HEK293 (cell line): ENCODE measurements around the gene ZNF543.

Source experiments
- EGR2 ChIP-seq: fragments of 450-650 bp; formaldehyde crosslinking; IDR thresholded peaks from 2 replicates; pipeline ENCODE4 v1.5.1; 2016; ENCODE audit warnings: low read depth, missing biosample characterization, missing genetic modification characterization
- GLI4 ChIP-seq: fragments of 450-650 bp; formaldehyde crosslinking; IDR thresholded peaks from 2 replicates; pipeline ENCODE4 v1.5.1; 2016; ENCODE audit warnings: missing biosample characterization, missing genetic modification characterization
- GLIS2 ChIP-seq: fragments of 450-650 bp; formaldehyde crosslinking; IDR thresholded peaks from 2 replicates; pipeline ENCODE4 v1.5.1; 2016; ENCODE audit warnings: missing biosample characterization, missing genetic modification characterization
- HOXC10 ChIP-seq: sonication (generic); formaldehyde crosslinking; IDR thresholded peaks from 2 replicates; pipeline ENCODE4 v1.8.1; 2023; ENCODE audit warnings: mild to moderate bottlenecking, missing genetic modification reagents
- HOXD13 ChIP-seq: sonication (generic); formaldehyde crosslinking; IDR thresholded peaks from 2 replicates; pipeline ENCODE4 v1.8.0; 2022; ENCODE audit warnings: missing genetic modification reagents, borderline replicate concordance
- KLF8 ChIP-seq: fragments of 450-650 bp; formaldehyde crosslinking; IDR thresholded peaks from 2 replicates; pipeline ENCODE4 v1.5.1; 2016; ENCODE audit warnings: missing biosample characterization, missing genetic modification characterization
- KLF9 ChIP-seq: fragments of 450-650 bp; formaldehyde crosslinking; IDR thresholded peaks from 2 replicates; pipeline ENCODE4 v1.5.1; 2016; ENCODE audit warnings: missing biosample characterization, missing genetic modification characterization, low read depth
- OVOL3 ChIP-seq: fragments of 450-650 bp; formaldehyde crosslinking; IDR thresholded peaks from 2 replicates; pipeline ENCODE4 v1.5.1; 2016; ENCODE audit warnings: missing biosample characterization, missing genetic modification characterization
- SP3 ChIP-seq: fragments of 450-650 bp; formaldehyde crosslinking; IDR thresholded peaks from 2 replicates; pipeline ENCODE4 v1.5.1; 2016; ENCODE audit warnings: missing biosample characterization, missing genetic modification characterization
- SP7 ChIP-seq: fragments of 450-650 bp; formaldehyde crosslinking; IDR thresholded peaks from 2 replicates; pipeline ENCODE4 v1.5.1; 2016; ENCODE audit warnings: missing biosample characterization, missing genetic modification characterization
- YY1 ChIP-seq: fragments of 450-650 bp; formaldehyde crosslinking; IDR thresholded peaks from 2 replicates; pipeline ENCODE4 v1.5.1; 2018; ENCODE audit warnings: missing biosample characterization, missing genetic modification characterization
- YY2 ChIP-seq: fragments of 450-650 bp; formaldehyde crosslinking; IDR thresholded peaks from 2 replicates; pipeline ENCODE4 v1.5.1; 2016; ENCODE audit warnings: missing biosample characterization, missing genetic modification characterization
- ZBTB20 ChIP-seq: fragments of 450-650 bp; formaldehyde crosslinking; IDR thresholded peaks from 2 replicates; pipeline ENCODE4 v1.5.1; 2016; ENCODE audit warnings: missing biosample characterization, missing genetic modification characterization
- ZBTB7A ChIP-seq: fragments of 450-650 bp; formaldehyde crosslinking; IDR thresholded peaks from 2 replicates; pipeline ENCODE4 v1.5.1; 2016; ENCODE audit warnings: low read depth, missing biosample characterization, missing genetic modification characterization
- ZBTB8A ChIP-seq: fragments of 450-650 bp; formaldehyde crosslinking; IDR thresholded peaks from 2 replicates; pipeline ENCODE4 v1.5.1; 2016; ENCODE audit warnings: missing biosample characterization, missing genetic modification characterization
- ZFP37 ChIP-seq: fragments of 450-650 bp; formaldehyde crosslinking; IDR thresholded peaks from 2 replicates; pipeline ENCODE4 v1.5.1; 2016; ENCODE audit warnings: missing biosample characterization, missing genetic modification characterization
- ZFP41 ChIP-seq: fragments of 450-650 bp; formaldehyde crosslinking; IDR thresholded peaks from 2 replicates; pipeline ENCODE4 v1.5.1; 2016; ENCODE audit warnings: missing biosample characterization, missing genetic modification characterization, borderline replicate concordance
- ZNF221 ChIP-seq: fragments of 450-650 bp; formaldehyde crosslinking; IDR thresholded peaks from 2 replicates; pipeline ENCODE4 v1.5.1; 2017; ENCODE audit warnings: missing biosample characterization, missing genetic modification characterization, borderline replicate concordance
- ZNF37A ChIP-seq: fragments of 450-650 bp; IDR thresholded peaks from 2 replicates; pipeline ENCODE4 v1.5.1; 2018; ENCODE audit warnings: missing biosample characterization, missing genetic modification characterization
- ZNF391 ChIP-seq: fragments of 450-650 bp; formaldehyde crosslinking; IDR thresholded peaks from 2 replicates; pipeline ENCODE4 v1.5.1; 2016; ENCODE audit warnings: low read depth, missing biosample characterization, missing genetic modification characterization, borderline replicate concordance
- ZNF394 ChIP-seq: fragments of 450-650 bp; formaldehyde crosslinking; IDR thresholded peaks from 2 replicates; pipeline ENCODE4 v1.5.1; 2016; ENCODE audit warnings: missing biosample characterization, missing genetic modification characterization, mild to moderate bottlenecking, moderate library complexity, borderline replicate concordance
- ZNF426 ChIP-seq: fragments of 450-650 bp; formaldehyde crosslinking; IDR thresholded peaks from 2 replicates; pipeline ENCODE4 v1.5.1; 2017; ENCODE audit warnings: missing biosample characterization, missing genetic modification characterization, mild to moderate bottlenecking, inconsistent platforms, moderate library complexity
- ZNF529 ChIP-seq: fragments of 450-650 bp; formaldehyde crosslinking; IDR thresholded peaks from 2 replicates; pipeline ENCODE4 v1.5.1; 2017; ENCODE audit warnings: missing genetic modification characterization, missing biosample characterization; ENCODE audit not compliant: insufficient replicate concordance
- ZNF548 ChIP-seq: fragments of 450-650 bp; formaldehyde crosslinking; IDR thresholded peaks from 2 replicates; pipeline ENCODE4 v1.5.1; 2016; ENCODE audit warnings: missing biosample characterization, missing genetic modification characterization
- ZNF561 ChIP-seq: fragments of 450-650 bp; IDR thresholded peaks from 2 replicates; pipeline ENCODE4 v1.5.1; 2018; ENCODE audit warnings: missing biosample characterization, missing genetic modification characterization, borderline replicate concordance
- ZNF623 ChIP-seq: fragments of 450-650 bp; formaldehyde crosslinking; IDR thresholded peaks from 2 replicates; pipeline ENCODE4 v1.5.1; 2016; ENCODE audit warnings: missing biosample characterization, missing genetic modification characterization
- ZNF626 ChIP-seq: fragments of 450-650 bp; sonication (Bioruptor Pico); formaldehyde crosslinking; IDR thresholded peaks from 2 replicates; pipeline ENCODE4 v1.5.1; 2018; ENCODE audit warnings: missing biosample characterization, missing genetic modification characterization, inconsistent platforms
- ZNF629 ChIP-seq: fragments of 450-650 bp; formaldehyde crosslinking; IDR thresholded peaks from 2 replicates; pipeline ENCODE4 v1.5.1; 2017; ENCODE audit warnings: missing biosample characterization, missing genetic modification characterization
- ZNF658 ChIP-seq: fragments of 450-650 bp; formaldehyde crosslinking; IDR thresholded peaks from 2 replicates; pipeline ENCODE4; 2016; ENCODE audit warnings: missing biosample characterization, missing genetic modification characterization
- ZNF747 ChIP-seq: fragments of 450-650 bp; formaldehyde crosslinking; IDR thresholded peaks from 2 replicates; pipeline ENCODE4 v1.5.1; 2016; ENCODE audit warnings: missing biosample characterization, missing genetic modification characterization
- ZNF777 ChIP-seq: fragments of 450-650 bp; formaldehyde crosslinking; IDR thresholded peaks from 2 replicates; pipeline ENCODE4 v1.5.1; 2017; ENCODE audit warnings: missing biosample characterization, missing genetic modification characterization, borderline replicate concordance
- ZXDB ChIP-seq: fragments of 450-650 bp; formaldehyde crosslinking; IDR thresholded peaks from 2 replicates; pipeline ENCODE4 v1.5.1; 2016; ENCODE audit warnings: missing biosample characterization, missing genetic modification characterization
- TF ChIP-seq, protein P1 (sequence below): fragments of 450-650 bp; formaldehyde crosslinking; IDR thresholded peaks from 2 replicates; pipeline ENCODE4 v1.5.1; 2017; ENCODE audit warnings: missing biosample characterization, mild to moderate bottlenecking, missing genetic modification characterization, moderate library complexity
- TF ChIP-seq, protein P2 (sequence below): fragments of 450-650 bp; formaldehyde crosslinking; IDR thresholded peaks from 2 replicates; pipeline ENCODE4 v1.5.1; 2016; ENCODE audit warnings: missing biosample characterization, missing genetic modification characterization, low read depth
- TF ChIP-seq, protein P3 (sequence below): fragments of 450-650 bp; IDR thresholded peaks from 2 replicates; pipeline ENCODE4 v1.5.1; 2018; ENCODE audit warnings: missing biosample characterization, mild to moderate bottlenecking, missing genetic modification characterization
- TF ChIP-seq, protein P4 (sequence below): sonication (generic); formaldehyde crosslinking; IDR thresholded peaks from 2 replicates; pipeline ENCODE4 v1.8.1; 2022; ENCODE audit warnings: mild to moderate bottlenecking, moderate library complexity, missing genetic modification reagents

Gene ZNF543

DNA sequence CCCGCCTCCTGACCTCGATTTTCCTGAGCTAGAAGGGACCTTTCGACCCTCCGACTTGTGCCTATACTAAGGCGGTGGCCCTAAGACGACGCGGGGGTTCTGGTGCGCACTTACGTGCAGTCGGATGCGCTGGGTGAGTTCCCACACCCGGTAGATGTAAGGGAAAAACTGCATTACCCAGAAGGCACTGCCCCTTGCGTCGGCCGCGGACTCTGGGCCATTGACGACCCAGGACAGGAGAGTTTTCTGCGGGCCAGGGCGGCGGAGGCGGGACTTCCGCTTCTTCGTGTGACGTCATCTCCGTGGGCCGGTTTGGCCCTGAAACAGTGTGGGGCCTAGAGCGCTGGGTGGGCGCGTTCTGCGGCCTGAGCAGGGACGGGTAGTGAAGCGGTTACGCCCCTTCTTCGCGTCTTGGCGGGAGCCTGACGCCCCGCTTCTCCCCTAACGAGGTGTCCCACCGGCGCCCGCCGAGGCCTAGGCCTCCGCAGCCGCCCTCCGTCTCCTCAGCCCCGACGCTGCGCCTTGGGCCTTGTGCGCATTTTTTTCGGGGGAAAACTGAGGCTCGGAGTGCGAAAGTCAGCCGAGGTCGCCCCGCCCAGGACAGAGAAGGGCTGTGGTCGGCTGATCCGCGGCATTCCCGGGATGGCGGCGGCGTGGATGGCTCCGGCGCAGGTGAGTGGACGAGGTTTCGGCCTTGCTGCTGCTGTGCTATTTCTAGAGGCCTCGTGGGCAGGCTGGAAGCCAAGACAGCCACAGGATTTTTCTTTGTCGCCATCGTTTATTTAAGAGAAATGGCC lies 39.9 kb upstream of the ZNF543 start, which contains the start of gene ZNF460 (continued):
- TF ChIP-seq ZFP41 (tag by site-specific recombination) (no peak), GLI4 (tag by site-specific recombination) (peak; percentile 84; the same call in 1 of the 2 replicates), YY2 (tag by site-specific recombination) (no peak), ZNF629 (tag by site-specific recombination) (peak; percentile 91), ZNF777 (tag by site-specific recombination) (0 out of 2 replicates have a peak, but pooled peaks have one; percentile 12), SP3 (tag by site-specific recombination) (peak; percentile 75), GLIS2 (peak; percentile 32; the same call in 1 of the 2 replicates), ZNF561 (tag by site-specific recombination) (no peak; the same call in 1 of the 2 replicates), ZNF394 (tag by site-specific recombination) (peak; percentile 76; the same call in 1 of the 2 replicates), KLF9 (tag by site-specific recombination) (peak; percentile 88), ZNF221 (tag by site-specific recombination) (no peak), HOXD13 (CRISPR knock-in tag) (0 out of 2 replicates have a peak, but pooled peaks have one; percentile 12), ZBTB8A (tag by site-specific recombination) (peak; percentile 86), ZNF747 (tag by site-specific recombination) (no peak), ZNF391 (tag by site-specific recombination) (0 out of 2 replicates have a peak, but pooled peaks have one; percentile 26), HOXC10 (CRISPR knock-in tag) (peak; percentile 83), YY1 (tag by site-specific recombination) (no peak), ZBTB20 (tag by site-specific recombination) (peak; percentile 17; the same call in 1 of the 2 replicates), ZNF548 (tag by site-specific recombination) (no peak), ZBTB7A (tag by site-specific recombination) (peak; percentile 60; the same call in 1 of the 2 replicates), ZNF623 (tag by site-specific recombination) (no peak), ZNF37A (tag by site-specific recombination) (no peak), KLF8 (tag by site-specific recombination) (peak; percentile 78), ZXDB (tag by site-specific recombination) (peak; percentile 79), ZNF529 (tag by site-specific recombination) (no peak), SP7 (tag by site-specific recombination) (peak; percentile 23), ZFP37 (0 out of 2 replicates have a peak, but pooled peaks have one; percentile 16), ZNF658 (tag by site-specific recombination) (no peak), ZNF426 (tag by site-specific recombination) (no peak), ZNF626 (no peak), EGR2 (tag by site-specific recombination) (peak; percentile 73), OVOL3 (tag by site-specific recombination) (peak; percentile 53; the same call in 1 of the 2 replicates)
- TF ChIP-seq, protein P1, sequence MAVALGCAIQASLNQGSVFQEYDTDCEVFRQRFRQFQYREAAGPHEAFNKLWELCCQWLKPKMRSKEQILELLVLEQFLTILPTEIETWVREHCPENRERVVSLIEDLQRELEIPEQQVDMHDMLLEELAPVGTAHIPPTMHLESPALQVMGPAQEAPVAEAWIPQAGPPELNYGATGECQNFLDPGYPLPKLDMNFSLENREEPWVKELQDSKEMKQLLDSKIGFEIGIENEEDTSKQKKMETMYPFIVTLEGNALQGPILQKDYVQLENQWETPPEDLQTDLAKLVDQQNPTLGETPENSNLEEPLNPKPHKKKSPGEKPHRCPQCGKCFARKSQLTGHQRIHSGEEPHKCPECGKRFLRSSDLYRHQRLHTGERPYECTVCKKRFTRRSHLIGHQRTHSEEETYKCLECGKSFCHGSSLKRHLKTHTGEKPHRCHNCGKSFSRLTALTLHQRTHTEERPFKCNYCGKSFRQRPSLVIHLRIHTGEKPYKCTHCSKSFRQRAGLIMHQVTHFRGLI (tag by site-specific recombination), result peak; percentile 13; the same call in 1 of the 2 replicates
- TF ChIP-seq, protein P2, sequence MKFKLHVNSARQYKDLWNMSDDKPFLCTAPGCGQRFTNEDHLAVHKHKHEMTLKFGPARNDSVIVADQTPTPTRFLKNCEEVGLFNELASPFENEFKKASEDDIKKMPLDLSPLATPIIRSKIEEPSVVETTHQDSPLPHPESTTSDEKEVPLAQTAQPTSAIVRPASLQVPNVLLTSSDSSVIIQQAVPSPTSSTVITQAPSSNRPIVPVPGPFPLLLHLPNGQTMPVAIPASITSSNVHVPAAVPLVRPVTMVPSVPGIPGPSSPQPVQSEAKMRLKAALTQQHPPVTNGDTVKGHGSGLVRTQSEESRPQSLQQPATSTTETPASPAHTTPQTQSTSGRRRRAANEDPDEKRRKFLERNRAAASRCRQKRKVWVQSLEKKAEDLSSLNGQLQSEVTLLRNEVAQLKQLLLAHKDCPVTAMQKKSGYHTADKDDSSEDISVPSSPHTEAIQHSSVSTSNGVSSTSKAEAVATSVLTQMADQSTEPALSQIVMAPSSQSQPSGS (tag by site-specific recombination), result peak; percentile 99
- TF ChIP-seq, protein P3, sequence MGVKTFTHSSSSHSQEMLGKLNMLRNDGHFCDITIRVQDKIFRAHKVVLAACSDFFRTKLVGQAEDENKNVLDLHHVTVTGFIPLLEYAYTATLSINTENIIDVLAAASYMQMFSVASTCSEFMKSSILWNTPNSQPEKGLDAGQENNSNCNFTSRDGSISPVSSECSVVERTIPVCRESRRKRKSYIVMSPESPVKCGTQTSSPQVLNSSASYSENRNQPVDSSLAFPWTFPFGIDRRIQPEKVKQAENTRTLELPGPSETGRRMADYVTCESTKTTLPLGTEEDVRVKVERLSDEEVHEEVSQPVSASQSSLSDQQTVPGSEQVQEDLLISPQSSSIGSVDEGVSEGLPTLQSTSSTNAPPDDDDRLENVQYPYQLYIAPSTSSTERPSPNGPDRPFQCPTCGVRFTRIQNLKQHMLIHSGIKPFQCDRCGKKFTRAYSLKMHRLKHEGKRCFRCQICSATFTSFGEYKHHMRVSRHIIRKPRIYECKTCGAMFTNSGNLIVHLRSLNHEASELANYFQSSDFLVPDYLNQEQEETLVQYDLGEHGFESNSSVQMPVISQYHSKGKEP (tag by site-specific recombination), result no peak
- TF ChIP-seq, protein P4, sequence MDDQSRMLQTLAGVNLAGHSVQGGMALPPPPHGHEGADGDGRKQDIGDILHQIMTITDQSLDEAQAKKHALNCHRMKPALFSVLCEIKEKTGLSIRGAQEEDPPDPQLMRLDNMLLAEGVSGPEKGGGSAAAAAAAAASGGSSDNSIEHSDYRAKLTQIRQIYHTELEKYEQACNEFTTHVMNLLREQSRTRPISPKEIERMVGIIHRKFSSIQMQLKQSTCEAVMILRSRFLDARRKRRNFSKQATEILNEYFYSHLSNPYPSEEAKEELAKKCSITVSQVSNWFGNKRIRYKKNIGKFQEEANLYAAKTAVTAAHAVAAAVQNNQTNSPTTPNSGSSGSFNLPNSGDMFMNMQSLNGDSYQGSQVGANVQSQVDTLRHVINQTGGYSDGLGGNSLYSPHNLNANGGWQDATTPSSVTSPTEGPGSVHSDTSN (CRISPR knock-in tag), result peak; percentile 82; the same call in 1 of the 2 replicates
